ENCODE measurements around the gene DRP2.

DNA sequence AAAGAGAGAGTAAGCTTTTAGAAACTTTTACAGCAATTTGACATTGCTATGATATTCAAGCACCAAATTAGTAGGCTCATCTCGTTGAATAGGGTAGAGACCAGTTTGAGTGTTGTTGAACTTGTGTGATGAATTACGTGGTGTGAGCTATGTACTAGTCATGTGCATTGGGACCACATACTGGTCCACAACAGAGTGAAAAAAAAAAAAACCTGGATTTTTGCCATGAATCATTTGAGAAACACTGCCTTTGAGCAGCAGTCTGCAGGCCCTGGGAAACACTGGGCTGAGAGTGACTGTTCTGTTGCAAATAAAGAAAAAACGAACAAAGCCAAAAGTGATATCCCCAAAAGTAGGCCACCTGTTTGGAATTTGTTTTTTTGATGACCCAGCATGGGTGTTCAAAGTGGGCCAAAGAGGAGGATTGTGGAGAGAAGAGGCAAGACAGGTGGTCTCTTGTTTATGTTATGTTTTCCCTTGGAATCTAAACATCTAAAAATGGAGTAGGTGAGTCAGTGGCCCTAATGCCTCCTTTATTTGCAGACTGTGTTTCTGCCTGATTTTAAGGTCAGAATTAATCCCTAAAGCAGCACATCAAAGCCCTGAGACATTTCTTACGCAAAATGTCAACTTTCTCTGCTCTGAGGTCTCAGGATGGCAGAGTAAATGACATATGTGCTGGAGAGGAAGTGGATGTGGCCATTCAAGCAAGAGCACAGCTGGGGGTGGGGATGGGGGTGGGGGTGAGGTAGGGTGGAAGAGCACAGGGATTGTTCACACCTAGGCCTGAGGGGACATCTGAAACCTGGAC lies 38.1 kb downstream of the DRP2 start:
- TF ChIP-seq, protein P1, sequence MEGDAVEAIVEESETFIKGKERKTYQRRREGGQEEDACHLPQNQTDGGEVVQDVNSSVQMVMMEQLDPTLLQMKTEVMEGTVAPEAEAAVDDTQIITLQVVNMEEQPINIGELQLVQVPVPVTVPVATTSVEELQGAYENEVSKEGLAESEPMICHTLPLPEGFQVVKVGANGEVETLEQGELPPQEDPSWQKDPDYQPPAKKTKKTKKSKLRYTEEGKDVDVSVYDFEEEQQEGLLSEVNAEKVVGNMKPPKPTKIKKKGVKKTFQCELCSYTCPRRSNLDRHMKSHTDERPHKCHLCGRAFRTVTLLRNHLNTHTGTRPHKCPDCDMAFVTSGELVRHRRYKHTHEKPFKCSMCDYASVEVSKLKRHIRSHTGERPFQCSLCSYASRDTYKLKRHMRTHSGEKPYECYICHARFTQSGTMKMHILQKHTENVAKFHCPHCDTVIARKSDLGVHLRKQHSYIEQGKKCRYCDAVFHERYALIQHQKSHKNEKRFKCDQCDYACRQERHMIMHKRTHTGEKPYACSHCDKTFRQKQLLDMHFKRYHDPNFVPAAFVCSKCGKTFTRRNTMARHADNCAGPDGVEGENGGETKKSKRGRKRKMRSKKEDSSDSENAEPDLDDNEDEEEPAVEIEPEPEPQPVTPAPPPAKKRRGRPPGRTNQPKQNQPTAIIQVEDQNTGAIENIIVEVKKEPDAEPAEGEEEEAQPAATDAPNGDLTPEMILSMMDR (conservative IDR thresholded peaks at IDR 0.05; ENCODE audit: low read depth, low read length) = no peak
- no peak for TF ChIP-seq RAD21 (IDR thresholded peaks at IDR 0.05; ENCODE audit: low read length)
- TF ChIP-seq MXI1 (IDR thresholded peaks at IDR 0.05; ENCODE audit: borderline replicate concordance, low read depth, low read length) = no peak
- no peak for TF ChIP-seq POLR2A (IDR thresholded peaks at IDR 0.05; ENCODE audit: low read depth, low read length)
- TF ChIP-seq, protein P2, sequence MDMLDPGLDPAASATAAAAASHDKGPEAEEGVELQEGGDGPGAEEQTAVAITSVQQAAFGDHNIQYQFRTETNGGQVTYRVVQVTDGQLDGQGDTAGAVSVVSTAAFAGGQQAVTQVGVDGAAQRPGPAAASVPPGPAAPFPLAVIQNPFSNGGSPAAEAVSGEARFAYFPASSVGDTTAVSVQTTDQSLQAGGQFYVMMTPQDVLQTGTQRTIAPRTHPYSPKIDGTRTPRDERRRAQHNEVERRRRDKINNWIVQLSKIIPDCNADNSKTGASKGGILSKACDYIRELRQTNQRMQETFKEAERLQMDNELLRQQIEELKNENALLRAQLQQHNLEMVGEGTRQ (IDR thresholded peaks at IDR 0.05; ENCODE audit: low read depth, low read length) = no peak
- TF ChIP-seq BHLHE40 (IDR thresholded peaks at IDR 0.05; ENCODE audit: low read depth, low read length) = peak; percentile 57; the same call in 1 of the 2 replicates
- no peak for TF ChIP-seq SMC3 (IDR thresholded peaks at IDR 0.05; ENCODE audit: low read depth, low read length)
- no peak for TF ChIP-seq CEBPB (IDR thresholded peaks at IDR 0.05; ENCODE audit: low read depth, low read length)
- no peak for TF ChIP-seq MAZ (IDR thresholded peaks at IDR 0.05; ENCODE audit: borderline replicate concordance, low read depth, low read length)
- TF ChIP-seq CHD1 (IDR thresholded peaks at IDR 0.05; ENCODE audit: low read depth, low read length) = no peak
- TF ChIP-seq MAFK (IDR thresholded peaks at IDR 0.05; ENCODE audit: low read depth, low read length) = no peak

Data from IMR-90 (cell line).